H1 (cell line): ENCODE measurements around the gene ADAMTSL2. TPM values are rescaled to one million over a fixed set of nuclear protein-coding genes. Genes with fewer than 3 reads are reported as not detected.

Experiments used
- CTCF ChIA-PET: fragments of 300-600 bp; sonication (Branson Sonifier 250); formaldehyde crosslinking; loops from one replicate; lab custom pipeline; 2021; ENCODE audit not compliant: partially characterized antibody; lab: Charles Lee
- POLR2A ChIA-PET: fragments of 300-600 bp; sonication (Branson Sonifier 250); formaldehyde crosslinking; loops from one replicate; lab custom pipeline; 2021; ENCODE audit warnings: inconsistent platforms; ENCODE audit not compliant: partially characterized antibody; lab: Charles Lee
- DNase-seq, 2 experiments: peaks; one replicate each; pipeline versions ENCODE4 v3.0.0 to v3.0.0-alpha.2; 2010 to 2022; ENCODE audit warnings: low spot score in 2 of 2, low read depth in 1 of 2, mixed read lengths in 1 of 2
- FAIRE-seq: peaks from 2 replicates; lab custom pipeline; 2011; peaks lifted over from hg19 to GRCh38; lab: Jason Lieb, UNC
- H2AFZ ChIP-seq: 2 replicates; pipeline ENCODE4 v1.8.1; 2012; ENCODE audit warnings: low read length, inconsistent platforms
- H2AK5ac ChIP-seq: 2 replicates; pipeline ENCODE4 v1.6.1; 2013; ENCODE audit warnings: low read depth, low read length
- H2BK120ac ChIP-seq: replicated peaks from 2 replicates; pipeline ENCODE3; 2013; ENCODE audit warnings: low read depth, low read length, inconsistent platforms
- H2BK12ac ChIP-seq: 2 replicates; pipeline ENCODE4 v1.6.1; 2013; ENCODE audit warnings: low read depth, low read length
- H2BK15ac ChIP-seq: 2 replicates; pipeline ENCODE4 v1.6.1; 2013; ENCODE audit warnings: low read length
- H2BK20ac ChIP-seq: 2 replicates; pipeline ENCODE4 v1.6.1; 2013; ENCODE audit warnings: low read length
- H2BK5ac ChIP-seq: 2 replicates; pipeline ENCODE4 v1.6.1; 2013; ENCODE audit warnings: low read depth, low read length
- H3K14ac ChIP-seq: 2 replicates; pipeline ENCODE4 v1.6.1; 2013; ENCODE audit warnings: inconsistent platforms; ENCODE audit not compliant: insufficient read length
- H3K18ac ChIP-seq: 2 replicates; pipeline ENCODE4 v1.6.1; 2013; ENCODE audit warnings: low read length; ENCODE audit errors: extremely low read depth
- H3K23ac ChIP-seq: 2 replicates; pipeline ENCODE4 v1.6.1; 2013; ENCODE audit warnings: inconsistent platforms; ENCODE audit not compliant: insufficient read length
- H3K23me2 ChIP-seq: 2 replicates; pipeline ENCODE4 v1.6.1; 2013; ENCODE audit warnings: low read depth, low read length
- H3K27ac ChIP-seq: 2 replicates; pipeline ENCODE4 v1.6.1; 2011; ENCODE audit warnings: low read depth, low read length, inconsistent platforms
- H3K27me3 ChIP-seq, 4 experiments: replicated peaks in 1 of 4; 1 replicate in 1 of 4; 2 replicates in 3 of 4; pipeline versions ENCODE4 v1.6.1 to v1.8.1; 2011 to 2013; ENCODE audit warnings: low read length in 3 of 4, mild to moderate bottlenecking in 3 of 4, inconsistent platforms in 2 of 4, mixed read lengths in 2 of 4, moderate library complexity in 1 of 4; ENCODE audit not compliant: control insufficient read depth in 3 of 4, insufficient read depth in 3 of 4; ENCODE audit errors: extremely low read depth in 1 of 4
- H3K36me3 ChIP-seq, 4 experiments: 2 replicates each; pipeline versions ENCODE4 v1.6.1 to v1.8.1; 2011 to 2013; ENCODE audit warnings: mild to moderate bottlenecking in 4 of 4, low read length in 3 of 4, moderate library complexity in 2 of 4, control low read depth in 1 of 4, inconsistent platforms in 1 of 4; ENCODE audit not compliant: insufficient read depth in 4 of 4, control insufficient read depth in 2 of 4
- H3K4ac ChIP-seq: replicated peaks from 2 replicates; pipeline ENCODE3; 2013; ENCODE audit warnings: low read length, low read depth, mixed read lengths, inconsistent platforms; ENCODE audit not compliant: insufficient read length
- H3K4me1 ChIP-seq, 4 experiments: replicated peaks in 1 of 4; 1 replicate in 1 of 4; 2 replicates in 3 of 4; pipeline versions ENCODE4 v1.6.1 to v1.8.1; 2011 to 2013; ENCODE audit warnings: low read length in 3 of 4, inconsistent platforms in 2 of 4, mixed read lengths in 1 of 4; ENCODE audit not compliant: insufficient read depth in 4 of 4, control insufficient read depth in 3 of 4
- H3K4me2 ChIP-seq, 2 experiments: 2 replicates each; pipeline versions ENCODE4 v1.6.1 to v1.8.1; 2011 to 2013; ENCODE audit warnings: low read depth in 2 of 2, low read length in 2 of 2, control low read depth in 1 of 2, inconsistent platforms in 1 of 2, mild to moderate bottlenecking in 1 of 2; ENCODE audit not compliant: insufficient read depth in 1 of 2
- H3K4me3 ChIP-seq, 4 experiments: fragments of 200-600, 300-600 bp in 1 of 4; sonication (generic), shearing (Covaris generic), sonication (Bioruptor Twin) in 1 of 4; 2 replicates each; pipeline versions ENCODE4 v1.5.1 to v1.8.1; 2011 to 2016; ENCODE audit warnings: low read length in 4 of 4, low read depth in 3 of 4, control low read depth in 2 of 4, inconsistent platforms in 2 of 4, mild to moderate bottlenecking in 2 of 4, mixed read lengths in 1 of 4, moderate library complexity in 1 of 4; ENCODE audit not compliant: insufficient read depth in 2 of 4; ENCODE audit errors: extremely low read depth in 1 of 4
- H3K56ac ChIP-seq: replicated peaks from 2 replicates; pipeline ENCODE3; 2013; ENCODE audit warnings: low read depth, mild to moderate bottlenecking, mixed read lengths, low read length, inconsistent platforms; ENCODE audit not compliant: insufficient read length
- H3K79me1 ChIP-seq: 2 replicates; pipeline ENCODE4 v1.6.1; 2013; ENCODE audit warnings: low read depth, low read length, control low read depth
- H3K79me2 ChIP-seq, 2 experiments: 2 replicates each; pipeline versions ENCODE4 v1.6.1 to v1.8.1; 2012 to 2013; ENCODE audit warnings: low read length in 2 of 2, mild to moderate bottlenecking in 2 of 2, inconsistent platforms in 1 of 2; ENCODE audit not compliant: insufficient read depth in 2 of 2, control insufficient read depth in 1 of 2
- H3K9ac ChIP-seq, 4 experiments: replicated peaks in 1 of 4; 1 replicate in 1 of 4; 2 replicates in 3 of 4; pipeline versions ENCODE4 v1.6.1 to v1.8.1; 2011 to 2013; ENCODE audit warnings: low read depth in 3 of 4, low read length in 3 of 4, control low read depth in 2 of 4, mild to moderate bottlenecking in 2 of 4, moderate library complexity in 2 of 4, inconsistent platforms in 1 of 4; ENCODE audit errors: extremely low read depth in 1 of 4
- H3K9me3 ChIP-seq, 2 experiments: 2 replicates each; pipeline versions ENCODE4 v1.6.1 to v1.8.1; 2012 to 2013; ENCODE audit warnings: mild to moderate bottlenecking in 2 of 2, moderate library complexity in 2 of 2, control low read depth in 1 of 2, inconsistent platforms in 1 of 2, low read depth in 1 of 2, low read length in 1 of 2, mixed read lengths in 1 of 2; ENCODE audit not compliant: insufficient read depth in 2 of 2
- H4K20me1 ChIP-seq, 2 experiments: replicated peaks in 1 of 2; 2 replicates each; pipeline versions ENCODE3 to v1.8.1; 2011 to 2013; ENCODE audit warnings: inconsistent platforms in 2 of 2, low read length in 2 of 2, mild to moderate bottlenecking in 1 of 2; ENCODE audit not compliant: insufficient read depth in 2 of 2, control insufficient read depth in 1 of 2
- H4K5ac ChIP-seq: 2 replicates; pipeline ENCODE4 v1.6.1; 2013; ENCODE audit warnings: low read length, low read depth, mixed read lengths, inconsistent platforms; ENCODE audit not compliant: insufficient read length
- H4K8ac ChIP-seq: 2 replicates; pipeline ENCODE4 v1.8.0; 2013; ENCODE audit warnings: mild to moderate bottlenecking, moderate library complexity, low read length, inconsistent platforms; ENCODE audit not compliant: insufficient read depth; ENCODE audit errors: extremely low read depth
- H4K91ac ChIP-seq: replicated peaks from 2 replicates; pipeline ENCODE3; 2013; ENCODE audit warnings: low read length, mixed read lengths, inconsistent platforms; ENCODE audit not compliant: insufficient read length
- ATF3 ChIP-seq: IDR thresholded peaks from 2 replicates; pipeline ENCODE4 v1.6.1; 2011; ENCODE audit warnings: low read depth, mild to moderate bottlenecking, low read length; ENCODE audit not compliant: insufficient read depth
- CEBPB ChIP-seq: IDR thresholded peaks from 2 replicates; pipeline ENCODE4 v1.6.1; 2012; ENCODE audit warnings: low read depth, low read length
- EP300 ChIP-seq, 2 experiments: IDR thresholded peaks; 1 replicate in 1 of 2; 2 replicates in 1 of 2; pipeline ENCODE4 v1.6.1; 2011 to 2012; ENCODE audit warnings: low read depth in 2 of 2, low read length in 2 of 2, mild to moderate bottlenecking in 2 of 2, borderline replicate concordance in 1 of 2, inconsistent platforms in 1 of 2, moderate library complexity in 1 of 2
- MAFK ChIP-seq: IDR thresholded peaks from 2 replicates; pipeline ENCODE4 v1.6.1; 2012; ENCODE audit warnings: low read depth, mild to moderate bottlenecking, improper control_type of control experiment, low read length
- RAD21 ChIP-seq, 2 experiments: IDR thresholded peaks in 1 of 2; conservative IDR thresholded peaks in 1 of 2; 2 replicates each; pipeline ENCODE4 v1.6.1; 2011; ENCODE audit warnings: low read depth in 2 of 2, low read length in 2 of 2, improper control_type of control experiment in 1 of 2, inconsistent platforms in 1 of 2, mild to moderate bottlenecking in 1 of 2, moderate library complexity in 1 of 2
- RBBP5 ChIP-seq: IDR thresholded peaks from 2 replicates; pipeline ENCODE4 v1.7.1; 2012; ENCODE audit warnings: low read depth, mild to moderate bottlenecking, inconsistent platforms, low read length, moderate library complexity, borderline replicate concordance
- SAP30 ChIP-seq: fragments of 300-600 bp; sonication (generic); IDR thresholded peaks from 2 replicates; pipeline ENCODE4 v1.7.1; 2012; ENCODE audit warnings: low read length, moderate library complexity, mild to moderate bottlenecking, inconsistent platforms; ENCODE audit not compliant: insufficient read depth, insufficient replicate concordance
- TCF12 ChIP-seq: IDR thresholded peaks from 2 replicates; pipeline ENCODE4 v1.6.1; 2011; ENCODE audit warnings: low read depth, mild to moderate bottlenecking, low read length
- TEAD4 ChIP-seq: IDR thresholded peaks from 2 replicates; pipeline ENCODE4 v1.6.1; 2012; ENCODE audit warnings: low read depth, low read length, inconsistent platforms, mixed read lengths
- WGBS, 2 experiments: shearing (Covaris generic) in 1 of 2; methylation state at CpG; one replicate each; pipeline versions ENCODE4 v1.1.6 to v1.1.7; 2013 to 2015; ENCODE audit warnings: low lambda C conversion rate in 2 of 2, mixed read lengths in 2 of 2, inconsistent platforms in 1 of 2, low coverage in 1 of 2, missing lambda C conversion rate in 1 of 2; ENCODE audit not compliant: insufficient replicate concordance in 2 of 2, insufficient coverage in 1 of 2, insufficient read length in 1 of 2; ENCODE audit errors: extremely low coverage in 1 of 2, missing lambda C conversion rate in 1 of 2; 5-methylcytosine and 5-hydroxymethylcytosine counted together
- polyA plus RNA-seq, 7 experiments: library from polyadenylated mRNA; depleted of rRNA in 3 of 7; stranded (reverse) in 5 of 7; unstranded in 2 of 7; fragments of >200 nt in 5 of 7; fragments of 200-250 nt in 2 of 7; gene quantifications; 1 replicate in 5 of 7; 2 replicates in 1 of 7; 4 replicates in 1 of 7; pipeline versions ENCODE4 v1.2.1 to v1.2.3, GENCODE V29; 2011 to 2013; ENCODE audit warnings: missing spikeins in 2 of 7, mixed read lengths in 2 of 7
- total RNA-seq: library from RNA; stranded (reverse); fragmentation: NEBNext Ultra II Directional; extraction: Animal tissue kit (Norgen Biotek cat#: 25700); gene quantifications from 2 replicates; pipeline ENCODE4 v1.2.1, GENCODE V29; 2021

Gene ADAMTSL2
- total and polyA plus RNA-seq, 2 of the 8 experiments (the other 6 are each of a cell fraction or from before 2014, with no cell fraction given) = 0.74 to 0.76 TPM

GRCh38 chr9:133532937-133533668 is 1.4 kb upstream of the ADAMTSL2 start:
- H2BK120ac ChIP-seq = no peak overlapping the region
- FAIRE-seq (peak; percentile 42), DNase-seq (peak; percentile 44 to 93)
- WGBS, 2 experiments = 71% methylated on average over 18 of the region's 20 CpGs; no CpG with 5 or more reads in 1 of the 2 experiments
- H3K79me2 ChIP-seq = no peaks in the 10 kb centered on the region
- no peak overlapping the region for H3K4me3 ChIP-seq
- no peak overlapping the region for H3K4ac ChIP-seq
- peak overlapping the region; percentile 61; the same call in 1 of the 2 replicates for H2BK15ac ChIP-seq
- no peak overlapping the region; a peak in 1 of 4 replicates for H3K4me2 ChIP-seq
- ChIA-PET POLR2A (interaction anchor here (0.8 to 1.9 kb wide), 2 partner anchors 10 to 14 kb away, joined by 3 to 7 read pairs; no protein-coding TSS in a partner anchor), CTCF (interaction anchor here (0.7 to 4.6 kb wide), 34 partner anchors 8 to 249 kb away, joined by 3 to 19 read pairs (median 5); no protein-coding TSS in a partner anchor)
- H3K36me3 ChIP-seq = no peaks in the 10 kb centered on the region
- no peak overlapping the region for H3K23ac ChIP-seq
- H3K4me1 ChIP-seq = peaks cover 0 to 38% (median 21%) of the 10 kb centered on the region in 4 experiments; a peak in 6 of 7 replicates
- H3K18ac ChIP-seq = no peak overlapping the region; the same call in 1 of the 2 replicates
- H3K14ac ChIP-seq = no peak overlapping the region
- no peaks in the 10 kb centered on the region for H3K79me1 ChIP-seq
- no peaks in the 10 kb centered on the region for H3K9me3 ChIP-seq
- no peaks in the 10 kb centered on the region for H4K20me1 ChIP-seq
- H3K23me2 ChIP-seq = peaks cover 2% of the 10 kb centered on the region; the same call in 1 of the 2 replicates
- H2AK5ac ChIP-seq = no peak overlapping the region
- H4K91ac ChIP-seq = no peak overlapping the region
- H4K5ac ChIP-seq = no peak overlapping the region
- no peak overlapping the region; the same call in 1 of the 2 replicates for H2BK12ac ChIP-seq
- no peak overlapping the region for H2BK5ac ChIP-seq
- H3K56ac ChIP-seq = no peak overlapping the region
- H3K9ac ChIP-seq = no peak overlapping the region
- no peak overlapping the region for H2BK20ac ChIP-seq
- H2AFZ ChIP-seq = no peak overlapping the region
- H3K27me3 ChIP-seq = peaks cover 0 to 31% (median 18%) of the 10 kb centered on the region in 4 experiments; a peak in 6 of 7 replicates
- peak overlapping the region; percentile 20; the same call in 1 of the 2 replicates for H4K8ac ChIP-seq
- H3K27ac ChIP-seq = no peak overlapping the region
- TF ChIP-seq TCF12 (0 out of 2 replicates have a peak, but pooled peaks have one; percentile 31), ATF3 (no peak), CEBPB (no peak), SAP30 (no peak), RAD21 (IDR thresholded peaks at IDR 0.05 in 1 of 2, conservative IDR thresholded peaks at IDR 0.05 in 1 of 2; ENCODE audit: low read depth in 2 of 2, low read length in 2 of 2) (peak; percentile 82 to 86), RBBP5 (0 out of 2 replicates have a peak, but pooled peaks have one; percentile 11), MAFK (no peak), TEAD4 (peak; percentile 41; the same call in 1 of the 2 replicates), EP300 (IDR thresholded peaks at IDR 0.05; ENCODE audit: borderline replicate concordance in 1 of 2, low read depth in 2 of 2, low read length in 2 of 2) (no peak)
